IPS-18a (cell line): ENCODE data around the gene PUS1.
"Not testable (repeated sequence)": the region's sequence is repeated elsewhere in the genome, so short reads cannot be mapped to it uniquely, and the experiment has no call there.

Experiments
- H3K27ac ChIP-seq: one replicate; pipeline ENCODE4 v1.5.1; 2013; ENCODE audit warnings: low read length
- H3K27me3 ChIP-seq: one replicate; pipeline ENCODE4 v1.6.1; 2013; ENCODE audit warnings: mild to moderate bottlenecking, low read length; ENCODE audit not compliant: control insufficient read depth, insufficient read depth
- H3K36me3 ChIP-seq: one replicate; pipeline ENCODE4 v1.6.1; 2013; ENCODE audit warnings: low read depth, low read length; ENCODE audit not compliant: control insufficient read depth
- H3K4me1 ChIP-seq: one replicate; pipeline ENCODE4 v1.6.1; 2013; ENCODE audit warnings: low read depth, low read length; ENCODE audit not compliant: control insufficient read depth
- H3K4me3 ChIP-seq: one replicate; pipeline ENCODE4 v1.5.1; 2013; ENCODE audit warnings: low read length
- H3K9ac ChIP-seq: one replicate; pipeline ENCODE4 v1.6.1; 2013; ENCODE audit warnings: mild to moderate bottlenecking, low read length, moderate library complexity
- H3K9me3 ChIP-seq: one replicate; pipeline ENCODE4 v1.6.1; 2013; ENCODE audit warnings: low read depth, low read length; ENCODE audit not compliant: control insufficient read depth

The PUS1 gene

GRCh38 chr12:131984334-131984733 is 55.3 kb downstream of the PUS1 start:
- peaks cover 7% of the 10 kb centered on the region for H3K4me1 ChIP-seq
- H3K36me3 ChIP-seq = peaks cover 43% of the 10 kb centered on the region

GRCh38 chr12:131985510-131985875 is 56.4 kb downstream of the PUS1 start:
- H3K4me1 ChIP-seq = peaks cover 19% of the 10 kb centered on the region
- H3K27ac ChIP-seq, H3K4me3 ChIP-seq, H3K9me3 ChIP-seq, H3K27me3 ChIP-seq, H3K9ac ChIP-seq: not testable (repeated sequence)
- H3K36me3 ChIP-seq = peaks cover 33% of the 10 kb centered on the region

More at GRCh38 chr12:131984334-131984733, 55.3 kb downstream of the PUS1 start:
- Histone ChIP-seq H3K27me3 (no peaks in the 10 kb centered on the region), H3K9me3 (no peaks in the 10 kb centered on the region), H3K27ac (no peak overlapping the region), H3K4me3 (no peak overlapping the region), H3K9ac (no peak overlapping the region)

- Histone ChIP-seq H3K36me3 (peaks cover 24% of the 10 kb centered on the region), H3K27ac (no peak overlapping the region)
Measured at GRCh38 chr12:131986361-131986760, 57.3 kb downstream of the PUS1 start.

GRCh38 chr12:131986910-131987309 is 57.8 kb downstream of the PUS1 start:
- H3K27me3 ChIP-seq = no peaks in the 10 kb centered on the region
- peaks cover 25% of the 10 kb centered on the region for H3K36me3 ChIP-seq
- H3K9ac ChIP-seq = no peak overlapping the region
- H3K4me3 ChIP-seq = no peak overlapping the region
- H3K9me3 ChIP-seq = no peaks in the 10 kb centered on the region
- no peak overlapping the region for H3K27ac ChIP-seq
- peaks cover 29% of the 10 kb centered on the region for H3K4me1 ChIP-seq

More at GRCh38 chr12:131986361-131986760, 57.3 kb downstream of the PUS1 start:
- Histone ChIP-seq H3K4me1 (peaks cover 27% of the 10 kb centered on the region), H3K4me3 (no peak overlapping the region), H3K9me3 (no peaks in the 10 kb centered on the region), H3K27me3 (no peaks in the 10 kb centered on the region), H3K9ac (no peak overlapping the region)

GRCh38 chr12:131987552-131987951 is 58.5 kb downstream of the PUS1 start:
- Histone ChIP-seq H3K36me3 (peaks cover 26% of the 10 kb centered on the region), H3K4me3 (no peak overlapping the region), H3K27ac (no peak overlapping the region), H3K4me1 (peaks cover 29% of the 10 kb centered on the region), H3K9ac (no peak overlapping the region), H3K27me3 (no peaks in the 10 kb centered on the region), H3K9me3 (no peaks in the 10 kb centered on the region)

GRCh38 chr12:131988054-131988796 is 59.1 kb downstream of the PUS1 start:
- no peak overlapping the region for H3K4me3 ChIP-seq
- no peaks in the 10 kb centered on the region for H3K9me3 ChIP-seq
- no peaks in the 10 kb centered on the region for H3K27me3 ChIP-seq
- H3K27ac ChIP-seq = no peak overlapping the region
- peaks cover 29% of the 10 kb centered on the region for H3K36me3 ChIP-seq
- no peak overlapping the region for H3K9ac ChIP-seq
- H3K4me1 ChIP-seq = peaks cover 29% of the 10 kb centered on the region

- H3K4me1 ChIP-seq = peaks cover 29% of the 10 kb centered on the region
- H3K27me3 ChIP-seq = no peaks in the 10 kb centered on the region
- H3K36me3 ChIP-seq = peaks cover 34% of the 10 kb centered on the region
- H3K27ac ChIP-seq = peak overlapping the region; percentile 92
- H3K9ac ChIP-seq = no peak overlapping the region
- no peak overlapping the region for H3K4me3 ChIP-seq
- no peaks in the 10 kb centered on the region for H3K9me3 ChIP-seq
Measured at GRCh38 chr12:131989021-131989420, 59.9 kb downstream of the PUS1 start.

GRCh38 chr12:131990066-131990979 is 61.2 kb downstream of the PUS1 start:
- Histone ChIP-seq H3K4me3 (peak overlapping the region; percentile 53), H3K4me1 (peaks cover 29% of the 10 kb centered on the region), H3K27ac (peak overlapping the region; percentile 92), H3K36me3 (peaks cover 47% of the 10 kb centered on the region), H3K9ac (peak overlapping the region; percentile 65), H3K9me3 (no peaks in the 10 kb centered on the region), H3K27me3 (no peaks in the 10 kb centered on the region)

GRCh38 chr12:131990980-131991305 is 61.9 kb downstream of the PUS1 start:
- H3K27me3 ChIP-seq = no peaks in the 10 kb centered on the region
- H3K4me3 ChIP-seq = peak overlapping the region; percentile 53
- peak overlapping the region; percentile 65 for H3K9ac ChIP-seq
- H3K36me3 ChIP-seq = peaks cover 47% of the 10 kb centered on the region
- H3K9me3 ChIP-seq = no peaks in the 10 kb centered on the region
- peak overlapping the region; percentile 92 for H3K27ac ChIP-seq
- H3K4me1 ChIP-seq = peaks cover 29% of the 10 kb centered on the region

GRCh38 chr12:131991816-131992430 is 62.8 kb downstream of the PUS1 start:
- Histone ChIP-seq H3K4me3 (no peak overlapping the region), H3K9me3 (no peaks in the 10 kb centered on the region), H3K9ac (no peak overlapping the region), H3K4me1 (peaks cover 32% of the 10 kb centered on the region), H3K27ac (no peak overlapping the region), H3K36me3 (peaks cover 43% of the 10 kb centered on the region), H3K27me3 (no peaks in the 10 kb centered on the region)

GRCh38 chr12:131994589-131994988 is 65.5 kb downstream of the PUS1 start:
- Histone ChIP-seq H3K9me3 (no peaks in the 10 kb centered on the region), H3K36me3 (peaks cover 40% of the 10 kb centered on the region), H3K4me1 (peaks cover 29% of the 10 kb centered on the region), H3K27ac (no peak overlapping the region), H3K9ac (no peak overlapping the region), H3K27me3 (no peaks in the 10 kb centered on the region), H3K4me3 (no peak overlapping the region)
